B cell (primary cell): ENCODE results near the gene MTUS2. TPM values are rescaled to one million over a fixed set of nuclear protein-coding genes. Genes with fewer than 3 reads are reported as not detected.

ENCODE experiments used
- ATAC-seq: fragments of 200-7000 bp; cut with Tn5 transposase; one replicate; pipeline ENCODE4 v1.10.0; 2021; ENCODE audit warnings: low read depth, mild to moderate bottlenecking, moderate number of reproducible peaks, moderate library complexity
- CTCF ChIA-PET: fragments of 350-600 bp; sonication (Branson Sonifier 250); formaldehyde crosslinking; loops from one replicate; lab custom pipeline; 2021; ENCODE audit warnings: antibody characterized with exemption, inconsistent platforms; lab: Charles Lee
- POLR2A ChIA-PET: fragments of 350-600 bp; sonication (Branson Sonifier 250); formaldehyde crosslinking; loops from one replicate; lab custom pipeline; 2021; ENCODE audit warnings: antibody characterized with exemption; lab: Charles Lee
- DNase-seq: peaks from one replicate; pipeline ENCODE4 v3.0.0; 2013
- H2AFZ ChIP-seq: 2 replicates; pipeline ENCODE4 v1.6.1; 2012; ENCODE audit warnings: mild to moderate bottlenecking, low read depth, low read length; ENCODE audit not compliant: insufficient read depth, poor library complexity, severe bottlenecking
- H3K27ac ChIP-seq, 2 donors: 1 replicate in 1 of 2; 2 replicates in 1 of 2; pipeline ENCODE4 v1.5.1; 2012 to 2013; ENCODE audit warnings: low read length in 2 of 2, mild to moderate bottlenecking in 2 of 2, moderate library complexity in 1 of 2
- H3K27me3 ChIP-seq, 4 experiments: fragments of 200-600 bp in 1 of 4; sonication (generic) in 1 of 4; replicated peaks in 1 of 4; 1 replicate in 2 of 4; 2 replicates in 2 of 4; pipeline versions ENCODE4 v1.6.1 to v1.7.0; 2013 to 2016; ENCODE audit warnings: low read length in 3 of 4, mild to moderate bottlenecking in 2 of 4, mixed read lengths in 1 of 4, moderate library complexity in 1 of 4; ENCODE audit not compliant: insufficient read depth in 4 of 4, control insufficient read depth in 3 of 4; ENCODE audit errors: control extremely low read depth in 1 of 4
- H3K36me3 ChIP-seq, 2 experiments: replicated peaks in 1 of 2; 1 replicate in 1 of 2; 2 replicates in 1 of 2; pipeline versions ENCODE4 v1.6.1 to v1.7.1; 2013; ENCODE audit warnings: low read length in 1 of 2; ENCODE audit not compliant: insufficient read depth in 2 of 2, control insufficient read depth in 1 of 2; ENCODE audit errors: control extremely low read depth in 1 of 2, extremely low read depth in 1 of 2
- H3K4me1 ChIP-seq, 2 donors: fragments of 200-600 bp in 1 of 2; sonication (generic) in 1 of 2; 1 replicate in 1 of 2; 2 replicates in 1 of 2; pipeline versions ENCODE4 v1.5.1 to v1.6.1; 2013 to 2017; ENCODE audit warnings: low read length in 2 of 2; ENCODE audit not compliant: control insufficient read depth in 2 of 2, insufficient read depth in 2 of 2
- H3K4me2 ChIP-seq: replicated peaks from 2 replicates; pipeline ENCODE3; 2012; ENCODE audit warnings: mild to moderate bottlenecking, low read depth, low read length; ENCODE audit not compliant: poor library complexity, severe bottlenecking
- H3K4me3 ChIP-seq, 5 experiments: fragments of 200-600 bp in 1 of 5; sonication (generic) in 1 of 5; 1 replicate in 3 of 5; 2 replicates in 2 of 5; pipeline versions ENCODE4 v1.5.1 to v1.7.0; 2011 to 2016; ENCODE audit warnings: low read length in 4 of 5, mild to moderate bottlenecking in 4 of 5, low read depth in 2 of 5, control low read depth in 1 of 5, moderate library complexity in 1 of 5; ENCODE audit not compliant: insufficient read depth in 1 of 5; ENCODE audit errors: control extremely low read depth in 1 of 5, extremely low read depth in 1 of 5
- H3K79me2 ChIP-seq: fragments of 200-600 bp; sonication (generic); one replicate; pipeline ENCODE4 v1.6.0; 2016; ENCODE audit warnings: low read length; ENCODE audit not compliant: control insufficient read depth, insufficient read depth
- H3K9ac ChIP-seq: fragments of 200-600 bp; sonication (generic); 2 replicates; pipeline ENCODE4 v1.6.1; 2017; ENCODE audit warnings: mild to moderate bottlenecking, low read length, moderate library complexity
- H3K9me3 ChIP-seq, 3 donors: one replicate each; pipeline versions ENCODE4 v1.6.1 to v1.7.1; 2013; ENCODE audit warnings: low read length in 2 of 3; ENCODE audit not compliant: control insufficient read depth in 2 of 3, insufficient read depth in 1 of 3; ENCODE audit errors: control extremely low read depth in 1 of 3
- H4K20me1 ChIP-seq: 2 replicates; pipeline ENCODE4 v1.6.0; 2012; ENCODE audit warnings: mild to moderate bottlenecking, low read length; ENCODE audit not compliant: insufficient read depth, control insufficient read depth, poor library complexity, severe bottlenecking
- H3K27ac Mint-ChIP-seq: one replicate; pipeline ENCODE4 v1.8.0; 2021; ENCODE audit warnings: mixed read lengths
- H3K27me3 Mint-ChIP-seq: one replicate; pipeline ENCODE4 v1.8.0; 2021; ENCODE audit warnings: mixed read lengths
- H3K4me1 Mint-ChIP-seq: one replicate; pipeline ENCODE4 v1.8.0; 2021; ENCODE audit warnings: mixed read lengths
- H3K4me3 Mint-ChIP-seq: one replicate; pipeline ENCODE4 v1.8.0; 2021; ENCODE audit warnings: mixed read lengths
- H3K9me3 Mint-ChIP-seq: one replicate; pipeline ENCODE4 v1.8.0; 2022; ENCODE audit warnings: mixed read lengths; ENCODE audit not compliant: insufficient read depth
- CTCF ChIP-seq: fragments of 200-600 bp; IDR thresholded peaks from one replicate; pipeline ENCODE4 v1.8.0; 2022; ENCODE audit warnings: antibody characterized with exemption, mild to moderate bottlenecking
- EZH2 ChIP-seq: IDR thresholded peaks from 2 replicates; pipeline ENCODE4 v1.6.1; 2012; ENCODE audit warnings: borderline replicate concordance, low read depth, mild to moderate bottlenecking, moderate library complexity, low read length; ENCODE audit not compliant: insufficient read depth, poor library complexity, severe bottlenecking
- WGBS: methylation state at CpG from one replicate; pipeline ENCODE4 v1.1.5; 2013; ENCODE audit warnings: missing lambda C conversion rate; ENCODE audit not compliant: insufficient coverage; 5-methylcytosine and 5-hydroxymethylcytosine counted together
- intact Hi-C: fragments of 100-400 bp; cut with micrococcal nuclease; formaldehyde crosslinking; loops from one replicate; pipeline ENCODE4 v1.10.0; 2022
- polyA plus RNA-seq: library from polyadenylated mRNA; depleted of rRNA; stranded (reverse); fragments of >200 nt; gene quantifications from 2 replicates; pipeline ENCODE4 v1.2.3, GENCODE V29; 2012
- total RNA-seq, 2 donors: library from RNA; stranded (reverse); fragments of 120-200 nt in 1 of 2; gene quantifications; 1 replicate in 1 of 2; 2 replicates in 1 of 2; pipeline versions ENCODE4 v1.2.3 to v1.2.4, GENCODE V29; 2013 to 2022

MTUS2 gene
- total and polyA plus RNA-seq, 2 donors (not counting 1 experiment from before 2014, with no cell fraction given) = 0.12 TPM; not detected in 1

- ChIA-PET CTCF (no interaction called here), POLR2A (no interaction called here)
- Histone ChIP-seq H3K4me1 (no peaks in the 10 kb centered on the region), H3K79me2 (peaks cover 64% of the 10 kb centered on the region), H3K4me3 (no peak overlapping the region), H3K36me3 (peaks cover 0 to 23% of the 10 kb centered on the region in 2 experiments), H3K4me2 (no peak overlapping the region), H3K9ac (no peak overlapping the region), H3K27ac (no peak overlapping the region), H3K9me3 (no peaks in the 10 kb centered on the region), H2AFZ (no peak overlapping the region), H4K20me1 (no peaks in the 10 kb centered on the region), H3K27me3 (no peaks in the 10 kb centered on the region)
- H3K4me1 Mint-ChIP-seq = peaks cover 8% of the 10 kb centered on the region
- no peak overlapping the region for H3K27ac Mint-ChIP-seq
- intact Hi-C loops = no loop called here
- WGBS = 89% methylated on average over 5 of the region's 8 CpGs
- TF ChIP-seq EZH2 (no peak), CTCF (no peak)
- ATAC-seq (no peak), DNase-seq (no peak)
- no peak overlapping the region for H3K4me3 Mint-ChIP-seq
- no peaks in the 10 kb centered on the region for H3K9me3 Mint-ChIP-seq
- no peaks in the 10 kb centered on the region for H3K27me3 Mint-ChIP-seq
Observed at GRCh38 chr13:29545988-29546387, 725.8 kb downstream of the MTUS2 start.

- peaks cover 2% of the 10 kb centered on the region for H3K4me1 Mint-ChIP-seq
- no peaks in the 10 kb centered on the region for H3K27me3 Mint-ChIP-seq
- H3K27ac Mint-ChIP-seq = no peak overlapping the region
- no peak overlapping the region for H3K9ac ChIP-seq
- no peaks in the 10 kb centered on the region for H3K9me3 ChIP-seq
- H3K4me3 ChIP-seq = no peak overlapping the region
- ChIA-PET CTCF (interaction anchor here (0.9 kb wide), 1 partner anchor 38 kb away, joined by 4 read pairs; no protein-coding TSS in a partner anchor), POLR2A (no interaction called here)
- no peaks in the 10 kb centered on the region for H3K4me1 ChIP-seq
- TF ChIP-seq EZH2 (no peak), CTCF (no peak)
- H3K4me3 Mint-ChIP-seq = no peak overlapping the region
- no peaks in the 10 kb centered on the region for H3K9me3 Mint-ChIP-seq
- H3K36me3 ChIP-seq = peaks cover 0 to 29% of the 10 kb centered on the region in 2 experiments
- H3K27me3 ChIP-seq = no peaks in the 10 kb centered on the region
- no peak overlapping the region for H2AFZ ChIP-seq
- H3K79me2 ChIP-seq = peaks cover 58% of the 10 kb centered on the region
- DNase-seq (no peak), ATAC-seq (no peak)
- intact Hi-C loops = no loop called here
- H4K20me1 ChIP-seq = no peaks in the 10 kb centered on the region
- no peak overlapping the region for H3K27ac ChIP-seq
- 98% methylated on average over 8 of the region's 8 CpGs for WGBS
- no peak overlapping the region for H3K4me2 ChIP-seq
Observed at GRCh38 chr13:29546662-29547061, 726.5 kb downstream of the MTUS2 start.
